Chondrocyte (in vitro differentiated cells): ENCODE measurements around the gene CHD6. TPM values are rescaled to one million over a fixed set of nuclear protein-coding genes. Genes with fewer than 3 reads are reported as not detected.
A peak's percentile ranks its signal among the peaks of the same experiment; 100 is the strongest.

ENCODE experiments used
- DNase-seq: peaks from one replicate; pipeline ENCODE4 v3.0.0; 2021; ENCODE audit warnings: mixed read lengths, low spot score
- H3K27ac Mint-ChIP-seq: one replicate; pipeline ENCODE4 v1.8.0; 2021; ENCODE audit warnings: mild to moderate bottlenecking, moderate library complexity, mixed read lengths; ENCODE audit not compliant: unreplicated experiment
- H3K27me3 Mint-ChIP-seq: 2 replicates; pipeline ENCODE4 v1.8.0; 2021; ENCODE audit warnings: low read depth, mixed read lengths
- H3K36me3 Mint-ChIP-seq: 2 replicates; pipeline ENCODE4 v1.8.0; 2021; ENCODE audit warnings: low read depth, mixed read lengths
- H3K4me1 Mint-ChIP-seq: 2 replicates; pipeline ENCODE4 v1.8.0; 2021; ENCODE audit warnings: low read depth, mild to moderate bottlenecking, mixed read lengths
- H3K4me3 Mint-ChIP-seq: one replicate; pipeline ENCODE4 v1.8.0; 2021; ENCODE audit warnings: mild to moderate bottlenecking, moderate library complexity, mixed read lengths; ENCODE audit not compliant: unreplicated experiment
- H3K9me3 Mint-ChIP-seq: 2 replicates; pipeline ENCODE4 v1.8.0; 2021; ENCODE audit warnings: low read depth, mixed read lengths
- CTCF ChIP-seq: fragments of 200-600 bp; sonication (generic); IDR thresholded peaks from 2 replicates; pipeline ENCODE4 v1.5.0; 2021; ENCODE audit warnings: antibody characterized with exemption, mild to moderate bottlenecking, moderate library complexity
- total RNA-seq: library from RNA; stranded (reverse); gene quantifications from 3 replicates; pipeline ENCODE4 v1.2.1, GENCODE V29; 2021

The CHD6 gene
- total RNA-seq, 1 donor from 2014 or later: 29.9 TPM

- peaks cover 6% of the 10 kb centered on the region for H3K4me1 Mint-ChIP-seq
- TF ChIP-seq CTCF: no peak
- H3K27me3 Mint-ChIP-seq: peaks cover 13% of the 10 kb centered on the region
- no peaks in the 10 kb centered on the region for H3K9me3 Mint-ChIP-seq
- DNase-seq: peak; percentile 69
- H3K4me3 Mint-ChIP-seq: peak overlapping the region; percentile 44
- H3K36me3 Mint-ChIP-seq: no peaks in the 10 kb centered on the region
- no peak overlapping the region for H3K27ac Mint-ChIP-seq
These were observed 252.2 kb downstream of the CHD6 start for GRCh38 chr20:41365777-41366545.

- peak; percentile 56 for DNase-seq
- Mint-ChIP-seq H3K27ac (no peak overlapping the region), H3K9me3 (no peaks in the 10 kb centered on the region), H3K36me3 (no peaks in the 10 kb centered on the region), H3K4me3 (peak overlapping the region; percentile 44), H3K4me1 (peaks cover 6% of the 10 kb centered on the region), H3K27me3 (peaks cover 13% of the 10 kb centered on the region)
- no peak for TF ChIP-seq CTCF
These were observed 253.0 kb downstream of the CHD6 start for GRCh38 chr20:41364967-41365765.

GRCh38 chr20:41364236-41364855 is 253.8 kb downstream of the CHD6 start:
- TF ChIP-seq CTCF: peak; percentile 11
- no peak for DNase-seq

GRCh38 chr20:41363601-41364000 is 254.6 kb downstream of the CHD6 start:
- H3K4me3 Mint-ChIP-seq: no peak overlapping the region
- H3K27me3 Mint-ChIP-seq: peaks cover 13% of the 10 kb centered on the region
- no peaks in the 10 kb centered on the region for H3K9me3 Mint-ChIP-seq
- DNase-seq: no peak
- TF ChIP-seq CTCF: no peak
- H3K36me3 Mint-ChIP-seq: no peaks in the 10 kb centered on the region
- H3K27ac Mint-ChIP-seq: no peak overlapping the region
- H3K4me1 Mint-ChIP-seq: peaks cover 6% of the 10 kb centered on the region

More at GRCh38 chr20:41364236-41364855, 253.8 kb downstream of the CHD6 start:
- Mint-ChIP-seq H3K4me1 (peaks cover 6% of the 10 kb centered on the region), H3K27ac (no peak overlapping the region), H3K36me3 (no peaks in the 10 kb centered on the region), H3K27me3 (peaks cover 13% of the 10 kb centered on the region), H3K9me3 (no peaks in the 10 kb centered on the region), H3K4me3 (no peak overlapping the region)

GRCh38 chr20:41362748-41363140 is 255.4 kb downstream of the CHD6 start:
- no peak for DNase-seq
- no peaks in the 10 kb centered on the region for H3K9me3 Mint-ChIP-seq
- no peak for TF ChIP-seq CTCF
- H3K27ac Mint-ChIP-seq: no peak overlapping the region
- H3K27me3 Mint-ChIP-seq: peaks cover 13% of the 10 kb centered on the region
- H3K4me3 Mint-ChIP-seq: no peak overlapping the region
- H3K36me3 Mint-ChIP-seq: no peaks in the 10 kb centered on the region
- H3K4me1 Mint-ChIP-seq: peaks cover 6% of the 10 kb centered on the region
